MM.1S (cell line): ENCODE results near the gene CMIP.

Experiments
- CTCF ChIP-seq: fragments of 300-600 bp; sonication (generic); IDR thresholded peaks from 2 replicates; pipeline ENCODE4 v1.5.1; 2016; ENCODE audit warnings: antibody characterized with exemption, low read length, mixed read lengths
- EZH2 ChIP-seq: fragments of 300-600 bp; sonication (generic); optimal IDR thresholded peaks from 2 replicates; pipeline ENCODE3; 2017; ENCODE audit warnings: low read depth, mild to moderate bottlenecking, antibody characterized with exemption, low read length, mixed read lengths

GRCh38 chr16:81526199-81526598 is 81.6 kb downstream of the CMIP start:
- TF ChIP-seq CTCF = no peak
- TF ChIP-seq EZH2 = no peak
